ACC112 (cell line): Measurements from ENCODE around the gene FBXO44.
"Not testable (repeated sequence)": the region's sequence is repeated elsewhere in the genome, so short reads cannot be mapped to it uniquely, and the experiment has no call there.

ENCODE experiments used
- H2AFZ ChIP-seq: fragments of 200-600 bp; sonication (generic); one replicate; pipeline ENCODE4 v1.6.0; 2017; ENCODE audit warnings: antibody characterized with exemption, low read length; ENCODE audit not compliant: unreplicated experiment
- H3K27ac ChIP-seq: fragments of 200-600 bp; sonication (generic); 2 replicates; pipeline ENCODE4 v1.5.1; 2014; ENCODE audit warnings: low read depth, mild to moderate bottlenecking, antibody characterized with exemption, low read length, moderate library complexity
- H3K27me3 ChIP-seq: fragments of 200-600 bp; sonication (generic); 2 replicates; pipeline ENCODE4 v1.6.1; 2014; ENCODE audit warnings: mild to moderate bottlenecking, antibody characterized with exemption, low read length, moderate library complexity, mixed read lengths; ENCODE audit not compliant: insufficient read depth
- H3K36me3 ChIP-seq: fragments of 200-600 bp; sonication (generic); 2 replicates; pipeline ENCODE4 v1.6.1; 2016; ENCODE audit warnings: mild to moderate bottlenecking, antibody characterized with exemption, low read length, moderate library complexity, mixed read lengths; ENCODE audit not compliant: insufficient read depth
- H3K4me1 ChIP-seq: fragments of 200-600 bp; sonication (generic); one replicate; pipeline ENCODE4 v1.6.1; 2016; ENCODE audit warnings: low read length, mixed read lengths; ENCODE audit not compliant: insufficient read depth, unreplicated experiment, control insufficient read depth
- H3K4me3 ChIP-seq: fragments of 200-600 bp; sonication (generic); 2 replicates; pipeline ENCODE4 v1.5.1; 2014; ENCODE audit warnings: mild to moderate bottlenecking, low read depth, low read length
- H3K79me2 ChIP-seq: fragments of 200-600 bp; sonication (generic); one replicate; pipeline ENCODE4 v1.6.0; 2016; ENCODE audit warnings: low read length; ENCODE audit not compliant: control insufficient read depth, unreplicated experiment, insufficient read depth

The FBXO44 gene

GRCh38 chr1:11654137-11654938 is at the start of gene FBXO44, which contains the start of gene FBXO2:
TSS of gene FBXO44 (plus strand) at chr1:11654877. CDS start at chr1:11655836, 959 bp downstream.
TSS of gene FBXO2 (minus strand) at chr1:11654429. CDS start at chr1:11654340, 89 bp downstream.
- H3K27me3 ChIP-seq = peaks cover 4% of the 10 kb centered on the region; the same call in 1 of the 2 replicates
- H3K79me2 ChIP-seq = no peaks in the 10 kb centered on the region
- H3K4me1 ChIP-seq = peaks cover 5% of the 10 kb centered on the region
- H3K4me3 ChIP-seq = peak within 1 kb of the TSS; percentile 81
- H3K36me3 ChIP-seq = no peaks in the 10 kb centered on the region
- H3K27ac ChIP-seq = no peak within 1 kb of the TSS
- peak within 1 kb of the TSS; percentile 36 for H2AFZ ChIP-seq

DNA sequence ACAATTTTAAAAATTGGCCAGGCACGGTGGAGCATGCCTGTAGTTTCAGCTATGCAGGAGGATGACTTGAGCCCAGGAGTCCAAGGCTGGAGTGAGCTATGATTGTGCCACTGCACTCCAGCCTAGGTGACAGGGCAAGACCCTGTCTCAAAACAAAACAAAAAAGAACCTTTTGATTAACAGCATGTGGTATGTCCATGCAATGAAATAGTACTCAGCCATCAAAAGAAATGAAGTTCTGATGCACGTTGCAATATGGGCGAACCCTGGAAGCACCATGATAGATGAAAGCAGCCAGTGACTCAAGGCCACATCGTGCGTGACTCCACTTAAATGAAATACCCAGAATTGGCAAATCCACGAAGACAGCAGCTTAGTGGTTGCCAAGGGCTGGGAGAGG is 47.9 kb upstream of the FBXO44 start:
- Histone ChIP-seq H3K4me1 (no peaks in the 10 kb centered on the region), H3K27me3 (peaks cover 66% of the 10 kb centered on the region), H3K4me3 (no peak overlapping the region), H3K36me3 (no peaks in the 10 kb centered on the region), H3K27ac (no peak overlapping the region), H3K79me2 (no peaks in the 10 kb centered on the region), H2AFZ (no peak overlapping the region)

DNA sequence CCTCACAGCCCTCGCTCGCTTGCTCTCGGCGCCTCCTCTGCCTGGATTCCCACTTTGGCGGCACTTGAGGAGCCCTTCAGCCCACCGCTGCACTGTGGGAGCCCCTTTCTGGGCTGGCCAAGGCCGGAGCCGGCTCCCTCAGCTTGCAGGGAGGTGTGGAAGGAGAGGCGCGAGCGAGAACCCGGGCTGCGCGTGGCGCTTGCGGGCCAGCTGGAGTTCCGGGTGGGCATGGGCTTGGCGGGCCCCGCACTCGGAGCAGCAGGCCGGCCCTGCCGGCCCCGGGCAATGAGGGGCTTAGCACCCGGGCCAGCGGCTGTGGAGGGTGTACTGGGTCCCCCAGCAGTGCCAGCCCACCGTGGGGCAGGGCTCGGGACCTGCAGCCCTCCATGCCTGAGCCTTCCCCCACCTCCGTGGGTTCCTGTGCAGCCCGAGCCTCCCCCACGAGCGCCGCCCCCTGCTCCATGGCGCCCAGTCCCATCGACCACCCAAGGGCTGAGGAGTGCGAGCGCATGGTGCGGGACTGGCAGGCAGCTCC is 46.0 kb upstream of the FBXO44 start:
- H3K79me2 ChIP-seq, H3K36me3 ChIP-seq, H3K27ac ChIP-seq, H3K4me3 ChIP-seq, H2AFZ ChIP-seq, H3K4me1 ChIP-seq: not testable (repeated sequence)
- peaks cover 68% of the 10 kb centered on the region for H3K27me3 ChIP-seq

- not testable (repeated sequence) for H2AFZ ChIP-seq, H3K4me3 ChIP-seq, H3K4me1 ChIP-seq, H3K27ac ChIP-seq, H3K36me3 ChIP-seq, H3K79me2 ChIP-seq
- H3K27me3 ChIP-seq = peaks cover 68% of the 10 kb centered on the region
Observed at GRCh38 chr1:11609378-11609777, 45.3 kb upstream of the FBXO44 start.

DNA sequence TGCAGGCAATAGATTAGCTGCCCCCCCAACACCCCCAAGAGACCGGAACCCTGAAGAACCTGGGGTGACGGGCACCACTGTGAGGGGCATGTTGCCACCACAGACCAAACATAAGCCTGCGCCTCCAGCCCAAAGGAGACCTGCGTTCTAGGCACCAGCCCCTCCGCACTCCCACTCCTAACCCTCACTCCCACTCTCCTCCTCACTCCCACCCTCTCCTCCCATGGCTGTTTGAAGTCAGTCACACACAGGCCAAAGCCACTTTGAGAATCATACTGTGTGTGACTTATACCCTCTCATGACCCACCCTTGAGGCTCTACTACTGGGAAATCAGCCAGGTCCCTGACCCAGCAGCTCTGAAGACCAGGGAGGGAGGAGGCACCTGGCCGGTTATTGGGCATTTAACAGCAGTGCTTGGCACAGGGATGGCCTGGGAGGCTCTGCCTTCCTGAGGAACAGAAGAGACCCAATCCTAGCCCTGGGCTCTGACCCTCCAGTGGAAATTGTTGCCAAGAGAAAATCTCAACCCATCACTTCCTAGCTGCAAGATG is 44.0 kb upstream of the FBXO44 start:
- peaks cover 72% of the 10 kb centered on the region for H3K27me3 ChIP-seq
- no peaks in the 10 kb centered on the region for H3K79me2 ChIP-seq
- H3K36me3 ChIP-seq = no peaks in the 10 kb centered on the region

GRCh38 chr1:11611638-11612327 is 42.9 kb upstream of the FBXO44 start:
- no peaks in the 10 kb centered on the region for H3K4me1 ChIP-seq
- no peak overlapping the region for H3K27ac ChIP-seq
- H3K27me3 ChIP-seq = peaks cover 71% of the 10 kb centered on the region
- H3K4me3 ChIP-seq = no peak overlapping the region
- no peaks in the 10 kb centered on the region for H3K36me3 ChIP-seq
- H3K79me2 ChIP-seq = no peaks in the 10 kb centered on the region
- no peak overlapping the region for H2AFZ ChIP-seq

More for the DNA sequence above, 44.0 kb upstream of the FBXO44 start:
- H2AFZ ChIP-seq = no peak overlapping the region
- no peaks in the 10 kb centered on the region for H3K4me1 ChIP-seq
- H3K27ac ChIP-seq = no peak overlapping the region
- no peak overlapping the region for H3K4me3 ChIP-seq

GRCh38 chr1:11613347-11613746 is 41.3 kb upstream of the FBXO44 start:
- no peak overlapping the region for H2AFZ ChIP-seq
- no peak overlapping the region for H3K4me3 ChIP-seq
- H3K79me2 ChIP-seq = no peaks in the 10 kb centered on the region
- peaks cover 80% of the 10 kb centered on the region for H3K27me3 ChIP-seq
- H3K27ac ChIP-seq = no peak overlapping the region
- no peaks in the 10 kb centered on the region for H3K4me1 ChIP-seq
- H3K36me3 ChIP-seq = no peaks in the 10 kb centered on the region

DNA sequence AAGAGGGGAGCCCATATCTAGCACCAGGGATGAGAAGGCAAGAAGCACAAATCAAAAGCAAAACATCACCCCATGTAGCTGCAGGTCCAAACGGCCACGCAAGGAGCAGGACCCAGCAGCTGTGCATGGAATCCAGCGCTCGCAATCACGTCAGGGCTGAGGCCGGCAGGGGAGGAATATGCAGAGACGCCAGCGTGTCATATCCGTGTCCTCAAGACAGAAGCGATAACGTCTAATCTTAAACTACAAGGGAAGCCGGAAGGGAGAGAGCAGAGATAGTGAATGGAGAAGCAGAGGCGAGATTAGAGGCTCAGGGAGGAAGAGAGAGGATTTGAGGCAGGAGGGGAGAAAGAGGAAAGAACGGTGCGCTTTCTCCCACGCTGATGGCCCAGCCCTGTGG is 39.6 kb upstream of the FBXO44 start:
- Histone ChIP-seq H2AFZ (no peak overlapping the region), H3K4me1 (no peaks in the 10 kb centered on the region), H3K36me3 (no peaks in the 10 kb centered on the region), H3K27me3 (peaks cover 88% of the 10 kb centered on the region), H3K27ac (no peak overlapping the region), H3K79me2 (no peaks in the 10 kb centered on the region), H3K4me3 (no peak overlapping the region)

DNA sequence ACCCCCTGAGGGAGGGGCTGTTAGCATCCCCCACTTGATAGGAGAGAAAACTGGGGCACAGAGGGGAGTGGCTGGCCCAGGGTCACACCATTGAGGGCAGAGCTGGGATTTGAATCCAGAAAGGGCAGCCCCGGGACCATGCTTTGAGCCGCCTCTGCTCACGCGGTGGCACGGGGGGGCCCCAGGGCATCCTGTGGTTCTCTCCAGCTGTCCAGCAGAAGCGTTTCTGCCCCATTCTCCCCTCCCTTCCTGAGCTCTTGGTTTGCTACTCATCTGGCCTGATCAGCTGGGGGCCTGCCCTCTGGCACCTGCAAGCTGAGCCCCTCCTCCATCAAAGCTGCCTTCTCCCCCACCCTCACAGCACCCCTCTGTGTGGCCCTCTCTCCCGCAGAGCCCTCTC is 37.9 kb upstream of the FBXO44 start:
- Histone ChIP-seq H3K79me2 (no peaks in the 10 kb centered on the region), H2AFZ (no peak overlapping the region), H3K27me3 (peaks cover 87% of the 10 kb centered on the region), H3K4me1 (no peaks in the 10 kb centered on the region), H3K36me3 (no peaks in the 10 kb centered on the region), H3K4me3 (no peak overlapping the region), H3K27ac (no peak overlapping the region)

- no peak overlapping the region for H3K27ac ChIP-seq
- H3K79me2 ChIP-seq = no peaks in the 10 kb centered on the region
- H3K36me3 ChIP-seq = no peaks in the 10 kb centered on the region
- no peak overlapping the region for H2AFZ ChIP-seq
- no peak overlapping the region for H3K4me3 ChIP-seq
- H3K27me3 ChIP-seq = peaks cover 85% of the 10 kb centered on the region
- no peaks in the 10 kb centered on the region for H3K4me1 ChIP-seq
Observed at GRCh38 chr1:11617314-11617713, 37.4 kb upstream of the FBXO44 start.
